ENCODE data around the gene MAN2B1.

DNA sequence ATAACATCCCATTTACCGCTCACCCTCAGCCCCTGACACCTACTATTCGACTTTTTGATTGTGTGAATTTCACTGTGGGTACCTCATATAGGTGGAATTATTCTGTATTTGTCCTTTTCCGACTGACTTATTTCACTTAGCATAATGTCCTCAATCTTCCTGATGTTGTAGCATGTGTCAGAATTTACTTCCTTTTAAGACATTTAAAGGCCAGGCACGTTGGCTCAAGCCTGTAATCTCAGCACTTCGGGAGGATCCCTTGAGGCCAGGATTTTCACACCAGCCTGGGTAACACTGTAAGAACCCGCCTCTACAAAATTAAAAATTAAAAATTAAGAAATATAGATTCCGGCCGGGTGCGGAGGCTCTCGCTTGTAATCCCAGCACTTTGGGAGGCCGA lies 68.9 kb downstream of the MAN2B1 start:
- no peak for TF ChIP-seq CTCF (IDR thresholded peaks at IDR 0.05; ENCODE audit: control extremely low read depth in 1 of 3, insufficient read depth in 1 of 3, low read depth in 1 of 3, low read length in 3 of 3)
- no peak for TF ChIP-seq JUN (IDR thresholded peaks at IDR 0.05; ENCODE audit: low read depth, low read length)
- TF ChIP-seq SUZ12 (IDR thresholded peaks at IDR 0.05; ENCODE audit: low read length): no peak
- TF ChIP-seq CEBPB (IDR thresholded peaks at IDR 0.05; ENCODE audit: low read depth, low read length): no peak
- no peak for TF ChIP-seq ASH2L (IDR thresholded peaks at IDR 0.05; ENCODE audit: low read length)
